ENCODE measurements around the gene MIEN1.

DNA sequence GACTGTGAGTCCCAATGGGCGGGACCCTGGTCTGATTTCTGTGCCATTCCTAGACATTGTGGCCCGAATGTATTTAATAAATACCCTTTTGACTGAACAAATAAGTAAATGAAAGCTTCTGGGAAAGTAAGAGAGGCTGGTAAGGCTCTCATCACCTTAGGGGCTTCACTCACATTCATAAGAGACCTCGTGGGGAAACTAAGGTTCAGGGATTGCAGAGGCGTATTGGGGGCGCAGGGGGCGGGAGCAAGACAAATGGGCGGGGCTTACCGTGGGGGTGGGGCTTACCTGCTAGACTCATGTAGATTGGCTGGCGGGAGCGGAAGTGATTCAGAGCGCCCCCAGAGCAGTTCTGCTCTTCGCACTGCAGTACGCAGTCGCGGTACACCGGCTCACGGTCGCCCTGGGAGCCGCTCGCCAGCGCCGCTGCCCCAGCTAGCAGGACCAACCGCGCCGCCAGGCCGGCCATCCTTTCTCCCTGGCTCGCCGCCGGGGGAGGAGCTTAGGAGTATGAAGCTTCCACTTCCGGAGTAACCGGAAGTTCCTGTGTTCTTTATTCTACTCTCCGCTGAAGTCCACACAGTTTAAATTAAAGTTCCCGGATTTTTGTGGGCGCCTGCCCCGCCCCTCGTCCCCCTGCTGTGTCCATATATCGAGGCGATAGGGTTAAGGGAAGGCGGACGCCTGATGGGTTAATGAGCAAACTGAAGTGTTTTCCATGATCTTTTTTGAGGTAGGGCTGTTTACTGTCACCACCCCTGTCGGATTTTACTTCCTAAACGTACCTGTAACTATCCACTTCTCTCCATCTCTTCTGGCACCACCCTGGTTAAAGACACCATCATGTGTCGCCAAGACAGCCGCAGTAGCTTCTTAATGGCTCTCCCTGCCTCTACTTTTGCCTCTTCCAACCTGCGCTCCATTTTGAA is 42.5 kb downstream of the MIEN1 start, which contains the start of gene PGAP3:
- TF ChIP-seq, protein P1, sequence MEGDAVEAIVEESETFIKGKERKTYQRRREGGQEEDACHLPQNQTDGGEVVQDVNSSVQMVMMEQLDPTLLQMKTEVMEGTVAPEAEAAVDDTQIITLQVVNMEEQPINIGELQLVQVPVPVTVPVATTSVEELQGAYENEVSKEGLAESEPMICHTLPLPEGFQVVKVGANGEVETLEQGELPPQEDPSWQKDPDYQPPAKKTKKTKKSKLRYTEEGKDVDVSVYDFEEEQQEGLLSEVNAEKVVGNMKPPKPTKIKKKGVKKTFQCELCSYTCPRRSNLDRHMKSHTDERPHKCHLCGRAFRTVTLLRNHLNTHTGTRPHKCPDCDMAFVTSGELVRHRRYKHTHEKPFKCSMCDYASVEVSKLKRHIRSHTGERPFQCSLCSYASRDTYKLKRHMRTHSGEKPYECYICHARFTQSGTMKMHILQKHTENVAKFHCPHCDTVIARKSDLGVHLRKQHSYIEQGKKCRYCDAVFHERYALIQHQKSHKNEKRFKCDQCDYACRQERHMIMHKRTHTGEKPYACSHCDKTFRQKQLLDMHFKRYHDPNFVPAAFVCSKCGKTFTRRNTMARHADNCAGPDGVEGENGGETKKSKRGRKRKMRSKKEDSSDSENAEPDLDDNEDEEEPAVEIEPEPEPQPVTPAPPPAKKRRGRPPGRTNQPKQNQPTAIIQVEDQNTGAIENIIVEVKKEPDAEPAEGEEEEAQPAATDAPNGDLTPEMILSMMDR (IDR thresholded peaks at IDR 0.05): no peak
- no peak for TF ChIP-seq EZH2 (IDR thresholded peaks at IDR 0.05; ENCODE audit: borderline replicate concordance, insufficient read depth, low read depth, low read length, poor library complexity, severe bottlenecking)
